Fibroblast of peridontal ligament (primary cell): ENCODE data around the gene CES4A.

Experiments used
- DNase-seq: peaks from one replicate; pipeline ENCODE4 v3.0.0-alpha.2; 2010; ENCODE audit errors: extremely low read depth

CES4A gene

DNA sequence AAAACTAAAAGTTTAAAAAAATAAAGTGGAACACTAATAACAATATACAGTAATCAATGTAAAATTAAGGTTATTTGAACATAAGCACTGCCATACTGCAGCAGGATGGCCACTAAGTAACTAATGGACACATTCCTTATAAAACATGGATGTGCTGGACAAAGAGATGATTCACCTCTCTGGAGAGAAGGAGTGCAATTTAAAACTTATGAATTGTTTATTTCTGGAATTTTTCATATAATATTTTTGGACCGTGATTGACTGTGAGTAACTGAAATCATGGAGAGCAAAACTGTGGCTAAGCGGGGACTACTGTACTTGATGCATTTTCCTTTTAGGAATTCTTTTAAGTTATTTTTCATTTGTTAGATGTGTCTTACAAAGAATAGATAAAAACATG lies 62.4 kb downstream of the CES4A start:
- peak; percentile 68 for DNase-seq

DNA sequence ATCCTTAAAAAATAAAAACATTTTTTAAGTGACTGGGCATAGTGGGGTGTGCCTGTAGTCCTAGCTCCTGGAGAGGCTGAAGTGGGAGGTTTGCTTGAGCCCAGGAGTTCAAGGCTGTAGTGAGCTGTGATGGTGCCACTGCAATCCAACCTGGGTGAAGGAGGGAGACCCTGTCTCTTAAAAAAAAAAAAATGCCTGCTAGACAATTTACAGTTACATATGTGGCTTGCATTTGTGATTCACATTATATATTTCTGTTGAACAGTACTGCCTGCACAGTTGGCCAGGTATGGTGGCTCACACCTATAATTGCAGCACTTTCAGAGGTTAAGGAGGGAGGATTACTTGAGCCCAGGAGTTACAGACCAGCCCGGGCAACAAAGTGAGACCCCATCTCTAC lies 64.0 kb downstream of the CES4A start:
- DNase-seq, result no peak

DNA sequence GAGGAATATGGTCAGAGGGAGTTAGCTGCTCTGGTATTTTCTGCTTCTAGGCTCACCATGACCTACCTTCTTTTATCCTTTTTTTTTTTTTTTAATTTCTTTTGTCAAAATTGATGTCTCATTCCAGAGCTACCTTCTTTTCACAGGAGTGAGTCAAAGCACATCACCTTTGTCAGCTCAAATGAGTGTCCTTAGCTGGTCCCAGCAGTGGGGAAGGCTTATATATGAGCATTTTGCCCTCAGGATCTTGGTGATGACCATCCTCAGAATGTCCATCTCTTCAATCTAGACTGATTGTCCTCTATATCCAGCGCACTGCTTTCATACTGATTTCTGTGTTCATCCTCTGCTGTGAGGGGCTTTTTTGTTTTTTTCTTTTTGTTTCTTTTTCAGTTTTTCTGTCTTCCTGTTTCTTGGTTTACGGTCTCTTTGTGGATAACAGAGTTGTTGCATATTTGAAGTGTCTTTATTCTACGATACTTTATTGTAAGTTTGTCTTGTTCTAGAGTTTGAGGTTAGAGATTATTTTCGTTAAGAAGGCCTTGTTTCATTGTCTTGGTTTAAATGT lies 65.5 kb downstream of the CES4A start:
- no peak for DNase-seq

DNA sequence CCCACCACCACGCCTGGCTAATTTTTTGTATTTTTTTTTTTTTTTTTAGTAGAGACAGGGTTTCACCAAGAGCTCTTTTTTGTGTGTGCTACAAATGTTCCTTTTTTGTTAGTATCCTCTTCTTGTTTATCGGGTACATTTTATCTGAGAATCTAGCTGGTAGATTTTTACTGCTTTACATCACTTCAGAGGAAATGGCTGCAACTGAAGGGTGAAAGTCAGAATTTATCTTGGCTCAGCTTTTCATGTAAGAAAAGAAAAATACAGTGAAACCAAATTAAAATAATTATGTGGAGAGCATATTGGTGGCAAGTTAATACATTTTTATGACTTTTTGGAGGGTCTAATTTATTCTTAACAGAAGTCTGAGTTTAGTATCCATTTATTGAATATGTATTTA lies 66.5 kb downstream of the CES4A start:
- no peak for DNase-seq

DNA sequence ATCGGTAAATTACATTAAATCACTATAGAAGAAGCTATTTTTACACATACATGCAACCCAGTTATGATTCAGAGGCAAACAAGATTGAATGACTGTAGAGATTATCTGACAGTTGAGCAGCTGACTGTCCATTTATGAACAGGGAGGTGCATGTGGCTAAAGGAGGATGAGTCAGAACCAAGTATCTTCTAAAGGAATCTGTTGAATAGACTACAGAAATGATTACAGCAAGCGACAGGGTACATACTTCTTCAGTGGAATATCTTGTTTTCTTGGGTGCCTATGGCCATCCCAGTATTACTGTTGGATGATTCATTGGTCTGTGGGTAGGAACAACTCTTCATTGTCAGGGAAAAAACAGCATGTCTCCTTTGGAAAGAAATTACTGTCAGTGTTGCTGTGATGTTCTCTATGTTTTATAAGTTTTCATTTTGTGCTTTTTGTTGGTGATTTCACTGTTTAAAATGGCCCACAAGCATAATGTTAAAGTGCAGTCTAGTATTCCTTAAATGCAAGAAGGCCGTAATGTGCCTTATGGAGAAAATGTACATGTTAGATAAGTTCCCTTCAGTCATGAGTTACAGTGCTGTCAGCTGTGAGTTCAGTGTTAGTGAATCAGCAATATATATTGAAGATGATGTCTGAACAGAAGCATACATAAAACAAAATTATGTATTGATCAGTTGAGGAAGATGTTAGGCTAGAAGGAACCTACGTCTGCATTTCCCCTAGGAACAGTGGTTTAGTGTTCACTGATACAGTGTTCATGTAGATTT lies 67.5 kb downstream of the CES4A start:
- peak; percentile 93 for DNase-seq
